RWPE2 (cell line): Measurements from ENCODE around the gene ZAP70.

ENCODE experiments used
- ATAC-seq: fragments of 200-7000 bp; cut with Tn5 transposase; 3 replicates; pipeline ENCODE4 v1.9.1; 2021; ENCODE audit warnings: low read depth
- DNase-seq: peaks from one replicate; pipeline ENCODE4 v3.0.0-alpha.2; 2020; ENCODE audit warnings: low spot score
- H3K27ac ChIP-seq: fragments of 450-650 bp; 2 replicates; pipeline ENCODE4 v1.5.1; 2017; ENCODE audit warnings: mild to moderate bottlenecking; ENCODE audit not compliant: poor library complexity, severe bottlenecking
- H3K27me3 ChIP-seq: fragments of 250-450 bp; sonication (Bioruptor Pico); 2 replicates; pipeline ENCODE4 v1.5.1; 2021; ENCODE audit warnings: mild to moderate bottlenecking, moderate library complexity; ENCODE audit not compliant: insufficient read depth, poor library complexity, severe bottlenecking
- H3K36me3 ChIP-seq: fragments of 250-450 bp; sonication (Bioruptor Pico); 2 replicates; pipeline ENCODE4 v1.5.1; 2020; ENCODE audit warnings: low read depth, mild to moderate bottlenecking, moderate library complexity
- H3K4me1 ChIP-seq: fragments of 250-450 bp; sonication (Bioruptor Pico); 2 replicates; pipeline ENCODE4 v1.5.1; 2021; ENCODE audit warnings: mild to moderate bottlenecking, moderate library complexity; ENCODE audit not compliant: insufficient read depth, poor library complexity, severe bottlenecking
- H3K4me3 ChIP-seq: fragments of 250-450 bp; sonication (Bioruptor Pico); 2 replicates; pipeline ENCODE4 v1.5.1; 2021; ENCODE audit warnings: mild to moderate bottlenecking, moderate library complexity; ENCODE audit not compliant: severe bottlenecking
- H3K9me3 ChIP-seq: fragments of 250-450 bp; sonication (Bioruptor Pico); 2 replicates; pipeline ENCODE4 v1.5.1; 2021; ENCODE audit warnings: mild to moderate bottlenecking, moderate library complexity; ENCODE audit not compliant: severe bottlenecking
- TF ChIP-seq, protein P1 (sequence below): fragments of 450-650 bp; IDR thresholded peaks from one replicate; pipeline ENCODE4 v1.5.1; 2017; ENCODE audit warnings: mild to moderate bottlenecking, moderate library complexity; ENCODE audit not compliant: poor library complexity, severe bottlenecking

Gene ZAP70

GRCh38 chr2:97785818-97786217 is 72.4 kb downstream of the ZAP70 start:
- ATAC-seq (no peak), DNase-seq (no peak)
- Histone ChIP-seq H3K27me3 (no peaks in the 10 kb centered on the region), H3K36me3 (no peaks in the 10 kb centered on the region), H3K4me1 (no peaks in the 10 kb centered on the region), H3K9me3 (no peaks in the 10 kb centered on the region), H3K27ac (no peak overlapping the region), H3K4me3 (no peak overlapping the region)
- TF ChIP-seq, protein P1, sequence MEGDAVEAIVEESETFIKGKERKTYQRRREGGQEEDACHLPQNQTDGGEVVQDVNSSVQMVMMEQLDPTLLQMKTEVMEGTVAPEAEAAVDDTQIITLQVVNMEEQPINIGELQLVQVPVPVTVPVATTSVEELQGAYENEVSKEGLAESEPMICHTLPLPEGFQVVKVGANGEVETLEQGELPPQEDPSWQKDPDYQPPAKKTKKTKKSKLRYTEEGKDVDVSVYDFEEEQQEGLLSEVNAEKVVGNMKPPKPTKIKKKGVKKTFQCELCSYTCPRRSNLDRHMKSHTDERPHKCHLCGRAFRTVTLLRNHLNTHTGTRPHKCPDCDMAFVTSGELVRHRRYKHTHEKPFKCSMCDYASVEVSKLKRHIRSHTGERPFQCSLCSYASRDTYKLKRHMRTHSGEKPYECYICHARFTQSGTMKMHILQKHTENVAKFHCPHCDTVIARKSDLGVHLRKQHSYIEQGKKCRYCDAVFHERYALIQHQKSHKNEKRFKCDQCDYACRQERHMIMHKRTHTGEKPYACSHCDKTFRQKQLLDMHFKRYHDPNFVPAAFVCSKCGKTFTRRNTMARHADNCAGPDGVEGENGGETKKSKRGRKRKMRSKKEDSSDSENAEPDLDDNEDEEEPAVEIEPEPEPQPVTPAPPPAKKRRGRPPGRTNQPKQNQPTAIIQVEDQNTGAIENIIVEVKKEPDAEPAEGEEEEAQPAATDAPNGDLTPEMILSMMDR, result no peak

GRCh38 chr2:97788986-97789644 is 75.7 kb downstream of the ZAP70 start:
- no peaks in the 10 kb centered on the region for H3K27me3 ChIP-seq
- H3K4me1 ChIP-seq, result no peaks in the 10 kb centered on the region
- no peak for ATAC-seq
- no peak overlapping the region for H3K27ac ChIP-seq
- no peak for DNase-seq
- no peak overlapping the region for H3K4me3 ChIP-seq
- H3K36me3 ChIP-seq, result peaks cover 16% of the 10 kb centered on the region
- TF ChIP-seq, protein P1, result no peak
- no peaks in the 10 kb centered on the region for H3K9me3 ChIP-seq
